GM10248 (cell line): ENCODE measurements around the gene OCA2.

Experiments used
- CTCF ChIA-PET: fragments of 300-600 bp; sonication (Branson Sonifier 250); formaldehyde crosslinking; extraction: SDS; loops from one replicate; lab custom pipeline; 2021; ENCODE audit warnings: antibody characterized with exemption; lab: Yijun Ruan, JAX
- POLR2A ChIA-PET: fragments of 350-650 bp; sonication (Branson Sonifier 250); formaldehyde crosslinking; extraction: SDS; loops from one replicate; lab custom pipeline; 2020; ENCODE audit warnings: antibody characterized with exemption; lab: Yijun Ruan, JAX
- DNase-seq: peaks from one replicate; pipeline ENCODE4 v3.0.0; 2012; ENCODE audit errors: extremely low spot score
- CTCF ChIP-seq: IDR thresholded peaks from 2 replicates; pipeline ENCODE4 v1.5.1; 2012; ENCODE audit warnings: mild to moderate bottlenecking, low read depth; ENCODE audit errors: extremely low read depth, missing control alignments, control extremely low read depth

OCA2 gene

GRCh38 chr15:28006116-28006905 is 92.8 kb downstream of the OCA2 start:
- ChIA-PET POLR2A (no interaction called here), CTCF (interaction anchor here (1.2 kb wide), 1 partner anchor 29 kb away, joined by 3 read pairs; no protein-coding TSS in a partner anchor)
- no peak for TF ChIP-seq CTCF
- no peak for DNase-seq

- TF ChIP-seq CTCF = no peak
- DNase-seq = no peak
- CTCF ChIA-PET = no interaction called here
- POLR2A ChIA-PET = no interaction called here
Observed at GRCh38 chr15:28005004-28005527, 94.0 kb downstream of the OCA2 start.

GRCh38 chr15:28004143-28005003 is 94.7 kb downstream of the OCA2 start:
- no peak for DNase-seq
- ChIA-PET POLR2A (no interaction called here), CTCF (no interaction called here)
- no peak for TF ChIP-seq CTCF

GRCh38 chr15:28003302-28004037 is 95.6 kb downstream of the OCA2 start:
- no peak for TF ChIP-seq CTCF
- no peak for DNase-seq
- POLR2A ChIA-PET = no interaction called here
- CTCF ChIA-PET = no interaction called here

GRCh38 chr15:28002867-28003266 is 96.2 kb downstream of the OCA2 start:
- POLR2A ChIA-PET = no interaction called here
- DNase-seq = no peak
- CTCF ChIA-PET = no interaction called here
- TF ChIP-seq CTCF = no peak

- POLR2A ChIA-PET = no interaction called here
- no peak for TF ChIP-seq CTCF
- CTCF ChIA-PET = no interaction called here
- DNase-seq = no peak
Observed at GRCh38 chr15:28002136-28002861, 96.8 kb downstream of the OCA2 start.
